ENCODE measurements around the gene PPFIA1.

Gene PPFIA1

GRCh38 chr11:70430671-70431574 is 160.4 kb downstream of the PPFIA1 start:
- DNase-seq (ENCODE audit: low read depth): no peak
- H3K4me3 ChIP-seq (replicated peaks; ENCODE audit: low read depth, low read length): no peak overlapping the region
- no peak for TF ChIP-seq CTCF (IDR thresholded peaks at IDR 0.05; ENCODE audit: low read length, missing control alignments)

GRCh38 chr11:70431611-70432010 is 161.1 kb downstream of the PPFIA1 start:
- DNase-seq (ENCODE audit: low read depth): no peak
- no peak overlapping the region for H3K4me3 ChIP-seq (replicated peaks; ENCODE audit: low read depth, low read length)
- no peak for TF ChIP-seq CTCF (IDR thresholded peaks at IDR 0.05; ENCODE audit: low read length, missing control alignments)

GRCh38 chr11:70432065-70432464 is 161.6 kb downstream of the PPFIA1 start:
- DNase-seq (ENCODE audit: low read depth): no peak
- H3K4me3 ChIP-seq (replicated peaks; ENCODE audit: low read depth, low read length): no peak overlapping the region
- TF ChIP-seq CTCF (IDR thresholded peaks at IDR 0.05; ENCODE audit: low read length, missing control alignments): no peak

- TF ChIP-seq CTCF (IDR thresholded peaks at IDR 0.05; ENCODE audit: low read length, missing control alignments): no peak
- no peak overlapping the region for H3K4me3 ChIP-seq (replicated peaks; ENCODE audit: low read depth, low read length)
- no peak for DNase-seq (ENCODE audit: low read depth)
Observed at GRCh38 chr11:70432580-70432979, 162.1 kb downstream of the PPFIA1 start.

GRCh38 chr11:70433038-70433437 is 162.5 kb downstream of the PPFIA1 start:
- H3K4me3 ChIP-seq (replicated peaks; ENCODE audit: low read depth, low read length): no peak overlapping the region
- no peak for DNase-seq (ENCODE audit: low read depth)
- no peak for TF ChIP-seq CTCF (IDR thresholded peaks at IDR 0.05; ENCODE audit: low read length, missing control alignments)

- TF ChIP-seq CTCF (IDR thresholded peaks at IDR 0.05; ENCODE audit: low read length, missing control alignments): no peak
- no peak for DNase-seq (ENCODE audit: low read depth)
Observed at GRCh38 chr11:70433526-70433925, 163.0 kb downstream of the PPFIA1 start.

More at GRCh38 chr11:70433526-70433925, 163.0 kb downstream of the PPFIA1 start:
- H3K4me3 ChIP-seq (replicated peaks; ENCODE audit: low read depth, low read length): no peak overlapping the region

Data from fibroblast of pulmonary artery (primary cell).